Measurements from ENCODE around the gene ARHGEF11.
"Not testable (repeated sequence)": the region's sequence is repeated elsewhere in the genome, so short reads cannot be mapped to it uniquely, and the experiment has no call there.

Gene ARHGEF11

DNA sequence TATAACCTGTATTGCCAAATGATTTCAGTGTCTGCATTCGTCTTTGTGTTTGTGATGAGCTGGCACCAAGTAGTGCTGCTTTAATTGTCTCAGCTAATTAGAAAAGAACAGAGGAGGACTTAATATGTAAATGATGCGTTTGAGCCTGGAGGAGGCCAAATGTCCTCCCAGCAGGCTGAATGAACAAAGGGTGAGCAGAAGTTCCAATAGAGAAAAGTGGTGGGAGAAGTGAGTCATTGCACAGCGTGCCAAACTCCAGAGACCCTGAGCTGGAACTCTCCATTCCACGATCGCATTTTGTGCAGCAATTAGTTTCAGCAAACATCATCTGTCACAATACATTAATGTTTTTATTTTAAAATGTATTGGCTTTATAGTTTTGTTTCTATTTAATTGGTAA is 36.2 kb upstream of the ARHGEF11 start:
- in situ Hi-C loops (cut with MboI; ENCODE audit: low pct_unique_long_range_greater_than_20kb, low sequenced_read_pairs, unreplicated experiment) = no loop called here
- no peak for DNase-seq (ENCODE audit: low spot score)
- TF ChIP-seq, protein P1, sequence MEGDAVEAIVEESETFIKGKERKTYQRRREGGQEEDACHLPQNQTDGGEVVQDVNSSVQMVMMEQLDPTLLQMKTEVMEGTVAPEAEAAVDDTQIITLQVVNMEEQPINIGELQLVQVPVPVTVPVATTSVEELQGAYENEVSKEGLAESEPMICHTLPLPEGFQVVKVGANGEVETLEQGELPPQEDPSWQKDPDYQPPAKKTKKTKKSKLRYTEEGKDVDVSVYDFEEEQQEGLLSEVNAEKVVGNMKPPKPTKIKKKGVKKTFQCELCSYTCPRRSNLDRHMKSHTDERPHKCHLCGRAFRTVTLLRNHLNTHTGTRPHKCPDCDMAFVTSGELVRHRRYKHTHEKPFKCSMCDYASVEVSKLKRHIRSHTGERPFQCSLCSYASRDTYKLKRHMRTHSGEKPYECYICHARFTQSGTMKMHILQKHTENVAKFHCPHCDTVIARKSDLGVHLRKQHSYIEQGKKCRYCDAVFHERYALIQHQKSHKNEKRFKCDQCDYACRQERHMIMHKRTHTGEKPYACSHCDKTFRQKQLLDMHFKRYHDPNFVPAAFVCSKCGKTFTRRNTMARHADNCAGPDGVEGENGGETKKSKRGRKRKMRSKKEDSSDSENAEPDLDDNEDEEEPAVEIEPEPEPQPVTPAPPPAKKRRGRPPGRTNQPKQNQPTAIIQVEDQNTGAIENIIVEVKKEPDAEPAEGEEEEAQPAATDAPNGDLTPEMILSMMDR (IDR thresholded peaks at IDR 0.05; ENCODE audit: extremely low read depth, insufficient read depth, missing control alignments) = no peak

DNA sequence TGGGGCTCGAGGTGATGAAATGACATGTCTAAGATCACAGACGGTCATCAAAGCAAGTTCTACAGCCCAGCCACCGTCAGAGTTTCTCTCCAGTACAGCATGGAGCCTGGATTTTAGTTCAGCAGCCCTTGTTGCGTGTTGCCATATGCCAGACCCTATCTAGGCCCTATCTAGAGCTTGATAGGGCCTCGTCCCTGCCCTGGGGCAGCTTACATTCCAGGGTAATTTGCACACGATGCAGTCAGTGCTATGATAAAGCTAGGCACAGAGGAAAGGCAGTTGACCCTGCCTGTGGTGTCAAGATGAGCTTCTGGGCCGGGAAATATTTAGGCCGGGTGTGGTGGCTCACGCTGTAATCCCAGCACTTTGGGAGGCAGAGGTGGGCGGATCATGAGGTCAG is 35.2 kb upstream of the ARHGEF11 start:
- TF ChIP-seq, protein P1 (IDR thresholded peaks at IDR 0.05; ENCODE audit: extremely low read depth, insufficient read depth, missing control alignments) = no peak
- DNase-seq (ENCODE audit: low spot score) = no peak
- in situ Hi-C loops (cut with MboI; ENCODE audit: low pct_unique_long_range_greater_than_20kb, low sequenced_read_pairs, unreplicated experiment) = no loop called here

DNA sequence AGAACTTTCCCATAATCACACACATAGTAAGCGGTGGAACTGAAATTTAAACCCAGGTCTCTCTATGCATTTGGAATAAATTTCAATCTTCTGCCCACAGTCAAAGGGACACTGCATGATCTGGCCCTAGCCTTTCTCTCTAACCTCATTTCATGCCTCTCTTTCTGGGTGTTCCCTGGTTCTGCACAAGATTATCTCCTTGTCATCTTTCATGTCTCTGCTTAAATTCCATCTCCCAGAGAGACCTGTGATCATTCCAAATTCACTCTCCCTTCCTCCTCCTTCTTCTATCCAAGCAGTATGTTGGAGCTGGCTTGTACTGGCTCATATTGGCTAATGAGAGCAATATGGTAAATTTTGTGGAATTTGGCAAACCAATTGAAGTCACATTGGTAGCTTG is 31.9 kb upstream of the ARHGEF11 start:
- in situ Hi-C loops (cut with MboI; ENCODE audit: low pct_unique_long_range_greater_than_20kb, low sequenced_read_pairs, unreplicated experiment) = no loop called here
- TF ChIP-seq, protein P1 (IDR thresholded peaks at IDR 0.05; ENCODE audit: extremely low read depth, insufficient read depth, missing control alignments) = no peak
- DNase-seq (ENCODE audit: low spot score) = no peak

DNA sequence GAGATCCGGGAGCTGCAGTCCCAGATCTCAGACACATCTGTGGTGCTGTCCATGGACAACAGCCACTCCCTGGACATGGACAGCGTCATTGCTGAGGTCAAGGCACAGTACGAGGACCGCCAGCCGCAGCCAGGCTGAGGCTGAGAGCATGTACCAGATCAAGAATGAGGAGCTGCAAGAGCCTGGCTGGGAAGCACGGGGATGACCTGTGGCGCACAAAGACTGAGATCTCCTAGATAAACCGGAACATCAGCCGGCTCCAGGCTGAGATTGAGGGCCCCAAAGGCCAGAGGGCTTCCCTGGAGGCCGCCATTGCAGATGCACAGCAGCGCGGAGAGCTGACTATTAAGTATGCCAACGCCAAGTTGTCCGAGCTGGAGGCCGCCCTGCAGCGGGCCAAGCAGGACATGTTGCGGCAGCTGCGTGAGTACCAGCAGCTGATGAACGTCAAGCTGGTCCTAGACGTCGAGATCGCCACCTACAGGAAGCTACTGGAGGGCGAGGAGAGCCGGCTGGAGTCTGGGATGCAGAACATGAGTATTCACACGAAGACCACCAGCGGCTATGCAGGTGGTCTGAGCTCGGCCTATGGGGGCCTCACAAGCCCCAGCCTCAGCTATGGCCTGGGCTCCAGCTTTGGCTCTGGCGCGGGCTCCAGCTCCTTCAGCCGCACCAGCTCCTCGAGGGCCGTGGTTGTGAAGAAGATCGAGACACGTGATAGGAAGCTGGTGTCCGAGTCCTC is 28.6 kb upstream of the ARHGEF11 start:
- peak; percentile 59 for DNase-seq (ENCODE audit: low spot score)
- TF ChIP-seq, protein P1 (IDR thresholded peaks at IDR 0.05; ENCODE audit: extremely low read depth, insufficient read depth, missing control alignments) = peak; percentile 70
- in situ Hi-C loops (cut with MboI; ENCODE audit: low pct_unique_long_range_greater_than_20kb, low sequenced_read_pairs, unreplicated experiment) = no loop called here

DNA sequence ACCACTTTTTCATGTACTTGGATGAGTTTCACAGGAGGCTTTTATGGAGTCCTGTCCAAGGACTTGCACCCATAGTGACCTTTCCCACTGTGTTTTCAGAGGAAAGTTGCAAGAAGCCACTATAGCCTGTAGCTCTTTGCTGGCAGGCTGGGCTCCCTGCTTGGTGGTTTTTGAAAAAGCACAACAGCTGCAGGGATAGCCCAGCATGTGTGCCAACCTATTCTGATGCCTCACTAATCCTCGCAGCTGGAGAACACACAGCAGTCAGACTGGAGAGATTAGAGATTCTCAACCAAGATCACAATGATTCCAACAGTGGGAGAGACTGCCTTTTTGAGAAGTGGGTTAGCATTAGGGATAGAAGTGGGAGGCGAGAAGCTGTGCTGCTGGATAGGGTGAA is 24.1 kb upstream of the ARHGEF11 start:
- no peak for DNase-seq (ENCODE audit: low spot score)
- TF ChIP-seq, protein P1 (IDR thresholded peaks at IDR 0.05; ENCODE audit: extremely low read depth, insufficient read depth, missing control alignments) = no peak
- in situ Hi-C loops (cut with MboI; ENCODE audit: low pct_unique_long_range_greater_than_20kb, low sequenced_read_pairs, unreplicated experiment) = no loop called here

DNA sequence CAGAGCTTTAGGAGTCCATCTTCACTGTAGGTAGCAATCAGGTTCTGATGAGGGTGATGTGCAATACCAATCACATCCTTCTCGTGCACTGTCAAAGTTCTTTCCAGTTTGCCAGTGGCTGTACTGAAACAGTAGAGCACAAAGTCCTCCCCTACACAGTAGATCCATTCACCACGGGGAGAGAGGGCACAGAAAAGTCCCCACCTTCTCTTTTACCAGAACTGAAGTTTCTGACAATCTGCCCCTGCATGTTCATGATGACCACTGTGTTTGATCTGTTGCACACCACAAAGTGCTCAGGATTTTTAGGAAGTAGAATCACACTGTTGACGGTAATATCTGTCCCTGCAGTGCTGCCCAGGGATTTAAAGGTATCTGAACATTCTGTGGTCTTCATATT is 13.7 kb upstream of the ARHGEF11 start:
- in situ Hi-C loops (cut with MboI; ENCODE audit: low pct_unique_long_range_greater_than_20kb, low sequenced_read_pairs, unreplicated experiment); DNase-seq (ENCODE audit: low spot score): not testable (repeated sequence)

DNA sequence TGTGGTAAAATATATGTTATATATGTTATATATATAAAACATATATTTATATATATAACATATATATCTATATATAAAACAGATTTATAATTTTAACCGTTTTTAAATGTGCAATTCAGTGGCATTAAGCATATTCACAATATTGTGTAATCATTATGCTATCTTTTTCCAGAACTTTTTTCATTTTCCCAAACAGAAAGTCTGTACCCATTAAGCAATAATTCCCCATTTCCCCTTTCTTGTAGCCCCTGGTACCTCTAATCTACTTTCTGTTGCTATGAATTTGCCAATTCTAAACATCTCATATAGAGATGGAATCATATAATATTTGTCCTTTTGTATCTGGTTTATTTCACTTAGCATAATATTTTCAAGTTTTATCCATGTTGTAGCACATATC is 10.7 kb upstream of the ARHGEF11 start:
- in situ Hi-C loops (cut with MboI; ENCODE audit: low pct_unique_long_range_greater_than_20kb, low sequenced_read_pairs, unreplicated experiment) = no loop called here
- no peak for DNase-seq (ENCODE audit: low spot score)
- TF ChIP-seq, protein P1 (IDR thresholded peaks at IDR 0.05; ENCODE audit: extremely low read depth, insufficient read depth, missing control alignments) = no peak

DNA sequence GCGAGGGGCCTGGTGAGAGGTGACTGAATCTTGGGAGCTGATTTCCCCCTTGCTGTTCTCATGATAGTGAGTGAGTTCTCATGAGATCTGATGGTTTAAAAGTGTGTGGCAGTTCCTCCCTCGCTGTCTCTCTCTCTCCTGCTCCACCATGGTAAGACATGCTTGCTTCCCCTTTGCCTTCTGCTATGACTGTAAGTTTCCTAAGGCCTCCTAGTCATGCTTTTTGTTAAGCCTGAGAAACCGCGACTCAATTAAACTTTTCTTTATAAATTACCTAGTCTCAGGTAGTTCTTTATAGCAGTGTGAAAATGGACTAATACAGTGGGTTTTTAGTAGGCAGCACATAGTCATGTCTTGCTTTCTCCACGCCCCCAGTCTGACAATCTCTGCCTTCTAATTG is 10.2 kb upstream of the ARHGEF11 start:
- DNase-seq (ENCODE audit: low spot score); in situ Hi-C loops (cut with MboI; ENCODE audit: low pct_unique_long_range_greater_than_20kb, low sequenced_read_pairs, unreplicated experiment): not testable (repeated sequence)
